ENCODE measurements around the gene AKT1. TPM values are rescaled to one million over a fixed set of nuclear protein-coding genes. Genes with fewer than 3 reads are reported as not detected.

AKT1 gene
- total RNA-seq, 2 experiments from 2014 or later, result 116 to 121 TPM

DNA sequence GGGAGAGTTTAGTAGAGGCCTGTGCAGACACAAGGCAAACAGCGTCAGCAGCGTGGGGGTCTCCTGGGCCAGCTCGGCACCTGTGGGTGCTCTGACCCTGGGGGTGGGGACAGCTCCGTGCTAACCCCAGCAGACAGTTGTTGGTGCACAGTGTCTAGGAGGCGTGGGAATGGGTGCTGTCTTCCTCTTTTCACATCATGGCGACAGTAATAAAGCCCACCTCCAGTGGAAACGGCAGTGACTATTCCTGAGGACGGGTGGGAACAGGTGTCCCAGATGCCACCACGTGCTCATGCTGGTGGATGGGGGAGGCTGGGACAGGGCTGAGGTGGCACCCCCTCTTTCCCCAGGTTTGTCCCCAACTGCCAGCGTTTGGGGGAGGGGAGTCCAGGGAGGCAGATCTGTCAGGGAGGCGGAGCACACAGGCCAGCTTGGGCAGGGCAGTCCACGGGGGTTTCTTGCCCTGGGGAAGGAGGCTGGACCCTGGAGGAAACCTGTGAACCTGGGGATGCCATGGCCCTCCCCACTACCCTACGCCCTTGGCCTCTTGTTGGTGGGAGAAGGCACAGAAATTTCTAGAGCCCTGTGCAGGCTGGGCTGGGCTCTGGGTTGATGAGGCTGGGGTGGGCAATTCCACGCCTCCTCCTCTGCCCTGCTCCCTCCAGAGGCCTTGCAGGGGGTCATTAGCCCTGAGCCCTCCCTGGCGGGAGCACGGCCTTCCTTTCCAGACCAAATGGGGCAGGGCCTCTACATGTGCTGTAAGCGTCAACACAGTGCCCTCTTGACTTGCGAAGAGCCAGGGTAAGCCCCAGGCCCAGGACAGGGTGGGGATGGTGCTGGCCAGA, 9.2 kb upstream of the AKT1 start:
- H3K4me3 Mint-ChIP-seq, result no peak overlapping the region
- no peak for DNase-seq

DNA sequence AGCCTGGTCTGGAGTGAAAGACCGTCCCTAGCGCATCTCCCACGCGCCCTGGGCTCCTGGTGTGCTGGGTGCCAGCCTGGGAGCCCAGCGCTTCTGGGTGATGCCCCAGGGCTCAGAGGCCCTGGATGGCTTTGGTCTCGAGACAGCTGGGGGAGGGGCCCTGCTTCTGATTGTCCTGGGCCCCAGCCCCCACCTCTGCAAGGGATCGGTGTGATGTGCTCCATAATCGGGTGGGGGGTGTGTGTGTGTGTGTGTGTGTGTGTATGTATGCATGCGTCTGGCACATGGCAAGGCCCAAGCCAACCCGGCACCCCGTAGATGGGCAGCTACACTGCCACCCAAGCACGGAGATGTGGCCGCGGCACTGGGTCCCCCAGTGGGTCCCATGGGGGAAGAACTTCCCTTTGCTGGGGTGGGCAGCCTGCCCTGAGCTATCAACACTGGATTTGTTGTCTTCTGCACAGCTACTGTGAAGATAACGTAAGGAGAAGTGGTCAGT, 8.4 kb upstream of the AKT1 start:
- H3K9me3 Mint-ChIP-seq, result no peaks in the 10 kb centered on the region
- DNase-seq (no peak), ATAC-seq (no peak)
- CTCF ChIA-PET, result interaction anchor here (0.7 kb wide), 1 partner anchor 35 kb away, joined by 3 read pairs; no protein-coding TSS in a partner anchor
- no peak overlapping the region for H3K4me3 Mint-ChIP-seq
- no peaks in the 10 kb centered on the region for H3K36me3 Mint-ChIP-seq (ENCODE audit: low read depth)
- peaks cover 11% of the 10 kb centered on the region for H3K4me1 Mint-ChIP-seq (ENCODE audit: low read depth)
- intact Hi-C loops (cut with micrococcal nuclease), result no loop called here
- POLR2A ChIA-PET, result interaction anchor here (0.6 kb wide), 1 partner anchor 365 kb away, joined by 3 read pairs; no protein-coding TSS in a partner anchor
- no peaks in the 10 kb centered on the region for H3K27me3 Mint-ChIP-seq
- TF ChIP-seq, protein P1, sequence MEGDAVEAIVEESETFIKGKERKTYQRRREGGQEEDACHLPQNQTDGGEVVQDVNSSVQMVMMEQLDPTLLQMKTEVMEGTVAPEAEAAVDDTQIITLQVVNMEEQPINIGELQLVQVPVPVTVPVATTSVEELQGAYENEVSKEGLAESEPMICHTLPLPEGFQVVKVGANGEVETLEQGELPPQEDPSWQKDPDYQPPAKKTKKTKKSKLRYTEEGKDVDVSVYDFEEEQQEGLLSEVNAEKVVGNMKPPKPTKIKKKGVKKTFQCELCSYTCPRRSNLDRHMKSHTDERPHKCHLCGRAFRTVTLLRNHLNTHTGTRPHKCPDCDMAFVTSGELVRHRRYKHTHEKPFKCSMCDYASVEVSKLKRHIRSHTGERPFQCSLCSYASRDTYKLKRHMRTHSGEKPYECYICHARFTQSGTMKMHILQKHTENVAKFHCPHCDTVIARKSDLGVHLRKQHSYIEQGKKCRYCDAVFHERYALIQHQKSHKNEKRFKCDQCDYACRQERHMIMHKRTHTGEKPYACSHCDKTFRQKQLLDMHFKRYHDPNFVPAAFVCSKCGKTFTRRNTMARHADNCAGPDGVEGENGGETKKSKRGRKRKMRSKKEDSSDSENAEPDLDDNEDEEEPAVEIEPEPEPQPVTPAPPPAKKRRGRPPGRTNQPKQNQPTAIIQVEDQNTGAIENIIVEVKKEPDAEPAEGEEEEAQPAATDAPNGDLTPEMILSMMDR (IDR thresholded peaks at IDR 0.05), result no peak
- no peak overlapping the region for H3K27ac Mint-ChIP-seq

More for the DNA sequence above, 9.2 kb upstream of the AKT1 start:
- intact Hi-C loops (cut with micrococcal nuclease), result no loop called here
- Mint-ChIP-seq H3K27me3 (no peaks in the 10 kb centered on the region), H3K27ac (no peak overlapping the region), H3K9me3 (no peaks in the 10 kb centered on the region), H3K4me1 (ENCODE audit: low read depth) (peaks cover 11% of the 10 kb centered on the region), H3K36me3 (ENCODE audit: low read depth) (no peaks in the 10 kb centered on the region)
- ATAC-seq, result no peak
- TF ChIP-seq, protein P1 (IDR thresholded peaks at IDR 0.05), result no peak
- POLR2A ChIA-PET, result interaction anchor here (0.6 kb wide), 1 partner anchor 364 kb away, joined by 3 read pairs; no protein-coding TSS in a partner anchor
- CTCF ChIA-PET, result interaction anchor here (0.7 kb wide), 1 partner anchor 36 kb away, joined by 3 read pairs; no protein-coding TSS in a partner anchor

DNA sequence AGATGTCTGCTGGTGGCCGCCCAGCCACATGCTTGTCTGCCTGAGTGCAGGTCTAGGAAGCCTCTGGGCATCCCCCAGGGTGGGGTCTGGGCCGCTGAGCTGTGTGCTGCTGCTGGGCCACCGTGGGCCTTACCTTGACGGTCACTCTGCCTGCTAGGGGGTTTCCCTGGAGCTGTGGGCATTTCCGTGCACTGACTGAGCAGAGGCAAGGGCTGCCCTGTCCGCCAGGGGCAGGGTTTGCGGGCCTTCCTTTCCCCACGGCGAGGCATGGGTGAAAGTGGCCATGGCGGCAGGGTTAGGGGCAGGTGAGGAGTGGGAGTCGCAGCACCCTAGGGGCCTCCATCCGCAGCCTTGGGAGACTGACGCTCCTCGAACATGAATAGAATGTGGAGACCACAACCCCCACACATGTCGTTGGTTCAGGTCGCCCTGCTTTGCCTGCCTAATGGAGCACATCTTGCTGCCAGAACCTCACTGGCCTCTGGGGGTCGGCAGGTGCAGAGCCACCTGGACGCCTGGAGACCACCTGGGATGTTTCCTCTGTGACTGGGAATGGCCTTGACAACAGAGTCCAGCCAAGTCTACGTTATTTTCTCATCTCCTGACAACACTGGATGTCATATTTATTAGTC, 7.8 kb upstream of the AKT1 start:
- no peak overlapping the region for H3K4me3 Mint-ChIP-seq
- ChIA-PET POLR2A (interaction anchor here (0.6 kb wide), 1 partner anchor 366 kb away, joined by 3 read pairs; no protein-coding TSS in a partner anchor), CTCF (interaction anchor here (0.7 kb wide), 1 partner anchor 35 kb away, joined by 3 read pairs; no protein-coding TSS in a partner anchor)
- no peak for ATAC-seq
- no peaks in the 10 kb centered on the region for H3K9me3 Mint-ChIP-seq
- H3K27me3 Mint-ChIP-seq, result no peaks in the 10 kb centered on the region
- H3K36me3 Mint-ChIP-seq (ENCODE audit: low read depth), result no peaks in the 10 kb centered on the region
- no peak overlapping the region for H3K27ac Mint-ChIP-seq
- H3K4me1 Mint-ChIP-seq (ENCODE audit: low read depth), result peaks cover 11% of the 10 kb centered on the region
- intact Hi-C loops (cut with micrococcal nuclease), result no loop called here
- no peak for DNase-seq
- TF ChIP-seq, protein P1 (IDR thresholded peaks at IDR 0.05), result no peak

DNA sequence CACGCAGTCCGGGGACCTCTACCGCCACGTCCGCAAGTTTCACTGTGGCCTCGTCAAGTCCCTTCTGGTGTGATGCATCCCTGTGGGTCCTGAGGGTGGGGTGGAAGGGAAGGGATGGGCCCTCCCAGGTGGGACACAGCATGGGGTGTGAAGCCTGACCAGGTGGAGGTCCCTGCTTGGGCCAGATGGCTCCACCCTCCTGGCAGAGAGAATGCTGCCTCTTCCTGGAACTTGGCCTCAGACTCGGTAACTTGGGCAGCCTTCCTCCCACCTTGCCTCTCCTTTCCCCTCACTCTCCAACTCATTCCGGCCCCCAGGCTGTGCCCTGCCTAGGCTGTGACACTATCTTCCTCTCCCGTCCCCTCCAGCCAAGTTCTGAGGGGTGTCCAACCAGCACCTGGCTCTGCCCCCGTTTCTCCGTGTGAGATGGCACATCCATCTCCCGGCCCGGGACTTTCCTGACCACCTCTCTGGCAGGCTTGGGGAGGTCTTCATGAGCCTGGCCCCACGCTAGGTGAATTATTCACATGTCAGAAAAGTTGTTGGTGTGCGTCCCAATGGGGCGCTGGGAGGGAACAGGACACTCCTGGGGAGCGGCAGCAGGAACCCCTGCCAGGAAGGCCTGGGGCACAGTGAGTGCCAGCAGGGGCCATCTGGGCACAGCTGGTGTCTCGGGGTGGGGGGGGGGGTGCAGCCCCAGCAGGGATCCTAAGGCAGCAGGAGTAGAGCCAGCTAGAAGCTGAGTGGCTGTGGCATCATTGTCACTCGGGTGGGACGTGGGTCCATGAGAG, 7.0 kb upstream of the AKT1 start:
- Mint-ChIP-seq H3K27ac (no peak overlapping the region), H3K4me3 (peak overlapping the region; percentile 32), H3K4me1 (ENCODE audit: low read depth) (peaks cover 11% of the 10 kb centered on the region), H3K9me3 (no peaks in the 10 kb centered on the region), H3K36me3 (ENCODE audit: low read depth) (no peaks in the 10 kb centered on the region), H3K27me3 (no peaks in the 10 kb centered on the region)
- TF ChIP-seq, protein P1 (IDR thresholded peaks at IDR 0.05), result no peak
- CTCF ChIA-PET, result interaction anchor here (1.3 to 2.6 kb wide), 2 partner anchors 23 to 79 kb away, joined by 3 to 8 read pairs; no protein-coding TSS in a partner anchor
- ATAC-seq (no peak), DNase-seq (no peak)
- intact Hi-C loops (cut with micrococcal nuclease), result no loop called here
- POLR2A ChIA-PET, result no interaction called here
